Kidney epithelial cell (primary cell): ENCODE measurements around the gene MDM2. TPM values are rescaled to one million over a fixed set of nuclear protein-coding genes. Genes with fewer than 3 reads are reported as not detected.

Source experiments
- DNase-seq: peaks from one replicate; pipeline ENCODE4 v3.0.0-alpha.2; 2010; ENCODE audit warnings: low read depth
- H3K27me3 ChIP-seq: 2 replicates; pipeline ENCODE4 v1.6.0; 2011; ENCODE audit warnings: low read length; ENCODE audit not compliant: control insufficient read depth, insufficient read depth
- H3K36me3 ChIP-seq: 2 replicates; pipeline ENCODE4 v1.5.1; 2011; ENCODE audit warnings: low read length; ENCODE audit not compliant: control insufficient read depth, insufficient read depth
- H3K4me3 ChIP-seq: 2 replicates; pipeline ENCODE4 v1.5.1; 2011; ENCODE audit warnings: low read depth, mild to moderate bottlenecking, control low read depth, low read length
- CTCF ChIP-seq: IDR thresholded peaks from 2 replicates; pipeline ENCODE4 v1.5.1; 2011; ENCODE audit warnings: mild to moderate bottlenecking, moderate library complexity, low read length, control low read depth, inconsistent platforms; ENCODE audit not compliant: insufficient read depth, poor library complexity, severe bottlenecking
- total RNA-seq: library from RNA; depleted of rRNA; stranded (reverse); fragments of >200 nt; gene quantifications from 2 replicates; pipeline ENCODE4 v1.2.3, GENCODE V29; 2015

Gene MDM2
- total RNA-seq, 1 donor from 2014 or later: 195 TPM

GRCh38 chr12:68841717-68842116 lies 33.7 kb downstream of the MDM2 start:
- H3K4me3 ChIP-seq: no peak overlapping the region
- DNase-seq: no peak
- peaks cover 1% of the 10 kb centered on the region for H3K36me3 ChIP-seq
- no peak for TF ChIP-seq CTCF
- no peaks in the 10 kb centered on the region for H3K27me3 ChIP-seq

- no peak for DNase-seq
These were observed 34.1 kb downstream of the MDM2 start for GRCh38 chr12:68842123-68842522.

GRCh38 chr12:68842784-68843567 lies 35.0 kb downstream of the MDM2 start:
- TF ChIP-seq CTCF: no peak
- DNase-seq: no peak
- H3K27me3 ChIP-seq: no peaks in the 10 kb centered on the region
- peaks cover 1% of the 10 kb centered on the region for H3K36me3 ChIP-seq
- H3K4me3 ChIP-seq: no peak overlapping the region

More at GRCh38 chr12:68842123-68842522, 34.1 kb downstream of the MDM2 start:
- H3K4me3 ChIP-seq: no peak overlapping the region
- H3K27me3 ChIP-seq: no peaks in the 10 kb centered on the region
- no peak for TF ChIP-seq CTCF
- H3K36me3 ChIP-seq: peaks cover 1% of the 10 kb centered on the region

- DNase-seq: no peak
- H3K27me3 ChIP-seq: no peaks in the 10 kb centered on the region
- TF ChIP-seq CTCF: no peak
- peaks cover 1% of the 10 kb centered on the region for H3K36me3 ChIP-seq
- no peak overlapping the region for H3K4me3 ChIP-seq
These were observed 36.4 kb downstream of the MDM2 start for GRCh38 chr12:68844318-68844745.

GRCh38 chr12:68844788-68845695 lies 37.1 kb downstream of the MDM2 start:
- TF ChIP-seq CTCF: no peak
- Histone ChIP-seq H3K36me3 (peaks cover 1% of the 10 kb centered on the region), H3K27me3 (no peaks in the 10 kb centered on the region), H3K4me3 (no peak overlapping the region)
- no peak for DNase-seq
